GM15510 (cell line): ENCODE measurements around the gene HLA-DOA.

Source experiments
- POLR2A ChIP-seq: IDR thresholded peaks from 3 replicates; pipeline ENCODE4 v1.6.1; 2011; ENCODE audit warnings: borderline replicate concordance; ENCODE audit not compliant: insufficient read length; ENCODE audit errors: extremely low read depth

Gene HLA-DOA

GRCh38 chr6:33008944-33009861, at the start of gene HLA-DOA:
Gene HLA-DOA (minus strand): TSS chr6:33009591.
- peak; percentile 90 for TF ChIP-seq POLR2A

GRCh38 chr6:33057222-33058150, 48.1 kb upstream of the HLA-DOA start:
- TF ChIP-seq POLR2A: no peak

GRCh38 chr6:33053230-33053629, 43.8 kb upstream of the HLA-DOA start:
- TF ChIP-seq POLR2A: no peak

- no peak for TF ChIP-seq POLR2A
Measured at GRCh38 chr6:33052627-33053026, 43.2 kb upstream of the HLA-DOA start.

GRCh38 chr6:33050014-33050810, 40.8 kb upstream of the HLA-DOA start:
- TF ChIP-seq POLR2A: no peak

GRCh38 chr6:33049323-33050013, 40.1 kb upstream of the HLA-DOA start:
- TF ChIP-seq POLR2A: no peak

- no peak for TF ChIP-seq POLR2A
Measured at GRCh38 chr6:33040157-33040556, 30.8 kb upstream of the HLA-DOA start.

- no peak for TF ChIP-seq POLR2A
Measured at GRCh38 chr6:33036535-33036934, 27.1 kb upstream of the HLA-DOA start.

- no peak for TF ChIP-seq POLR2A
Measured at GRCh38 chr6:33034554-33034953, 25.2 kb upstream of the HLA-DOA start.

- no peak for TF ChIP-seq POLR2A
Measured at GRCh38 chr6:33030245-33030644, 20.9 kb upstream of the HLA-DOA start.

- TF ChIP-seq POLR2A: peak; percentile 50
Measured at GRCh38 chr6:33029328-33030184, 20.2 kb upstream of the HLA-DOA start.

GRCh38 chr6:33028220-33028849, 18.9 kb upstream of the HLA-DOA start:
- no peak for TF ChIP-seq POLR2A

- no peak for TF ChIP-seq POLR2A
Measured at GRCh38 chr6:33024521-33024920, 15.1 kb upstream of the HLA-DOA start.

- TF ChIP-seq POLR2A: no peak
Measured at GRCh38 chr6:33023536-33023935, 14.1 kb upstream of the HLA-DOA start.
